Measurements from ENCODE around the gene NTM. TPM values are rescaled to one million over a fixed set of nuclear protein-coding genes. Genes with fewer than 3 reads are reported as not detected.

NTM gene
- total RNA-seq, 1 donor: 52.2 TPM

GRCh38 chr11:131465039-131465438 lies 94.6 kb downstream of the NTM start:
- no peak overlapping the region for H3K4me3 ChIP-seq (ENCODE audit: low read depth, low read length)
- TF ChIP-seq CTCF (IDR thresholded peaks at IDR 0.05; ENCODE audit: insufficient read depth, low read length): no peak
- no peak for DNase-seq (ENCODE audit: low read depth)

- no peak overlapping the region for H3K4me3 ChIP-seq (ENCODE audit: low read depth, low read length)
- TF ChIP-seq CTCF (IDR thresholded peaks at IDR 0.05; ENCODE audit: insufficient read depth, low read length): no peak
- no peak for DNase-seq (ENCODE audit: low read depth)
Observed at GRCh38 chr11:131465746-131466145, 95.3 kb downstream of the NTM start.

GRCh38 chr11:131467645-131468394 lies 97.4 kb downstream of the NTM start:
- TF ChIP-seq CTCF (IDR thresholded peaks at IDR 0.05; ENCODE audit: insufficient read depth, low read length): no peak
- no peak overlapping the region for H3K4me3 ChIP-seq (ENCODE audit: low read depth, low read length)
- no peak for DNase-seq (ENCODE audit: low read depth)

- no peak for TF ChIP-seq CTCF (IDR thresholded peaks at IDR 0.05; ENCODE audit: insufficient read depth, low read length)
- H3K4me3 ChIP-seq (ENCODE audit: low read depth, low read length): no peak overlapping the region
- no peak for DNase-seq (ENCODE audit: low read depth)
Observed at GRCh38 chr11:131468565-131468964, 98.2 kb downstream of the NTM start.

GRCh38 chr11:131470216-131470925 lies 100.0 kb downstream of the NTM start:
- no peak for DNase-seq (ENCODE audit: low read depth)
- H3K4me3 ChIP-seq (ENCODE audit: low read depth, low read length): no peak overlapping the region
- TF ChIP-seq CTCF (IDR thresholded peaks at IDR 0.05; ENCODE audit: insufficient read depth, low read length): no peak

- DNase-seq (ENCODE audit: low read depth): no peak
- no peak overlapping the region for H3K4me3 ChIP-seq (ENCODE audit: low read depth, low read length)
- no peak for TF ChIP-seq CTCF (IDR thresholded peaks at IDR 0.05; ENCODE audit: insufficient read depth, low read length)
Observed at GRCh38 chr11:131471976-131472375, 101.6 kb downstream of the NTM start.

Data from fibroblast of the aortic adventitia (primary cell).